Smooth muscle cell of the brain vasculature (primary cell): ENCODE measurements around the gene H2AZ1.

Source experiments
- DNase-seq: peaks from one replicate; pipeline ENCODE4 v3.0.0-alpha.2; 2012; ENCODE audit warnings: low read depth, low spot score

H2AZ1 gene

DNA sequence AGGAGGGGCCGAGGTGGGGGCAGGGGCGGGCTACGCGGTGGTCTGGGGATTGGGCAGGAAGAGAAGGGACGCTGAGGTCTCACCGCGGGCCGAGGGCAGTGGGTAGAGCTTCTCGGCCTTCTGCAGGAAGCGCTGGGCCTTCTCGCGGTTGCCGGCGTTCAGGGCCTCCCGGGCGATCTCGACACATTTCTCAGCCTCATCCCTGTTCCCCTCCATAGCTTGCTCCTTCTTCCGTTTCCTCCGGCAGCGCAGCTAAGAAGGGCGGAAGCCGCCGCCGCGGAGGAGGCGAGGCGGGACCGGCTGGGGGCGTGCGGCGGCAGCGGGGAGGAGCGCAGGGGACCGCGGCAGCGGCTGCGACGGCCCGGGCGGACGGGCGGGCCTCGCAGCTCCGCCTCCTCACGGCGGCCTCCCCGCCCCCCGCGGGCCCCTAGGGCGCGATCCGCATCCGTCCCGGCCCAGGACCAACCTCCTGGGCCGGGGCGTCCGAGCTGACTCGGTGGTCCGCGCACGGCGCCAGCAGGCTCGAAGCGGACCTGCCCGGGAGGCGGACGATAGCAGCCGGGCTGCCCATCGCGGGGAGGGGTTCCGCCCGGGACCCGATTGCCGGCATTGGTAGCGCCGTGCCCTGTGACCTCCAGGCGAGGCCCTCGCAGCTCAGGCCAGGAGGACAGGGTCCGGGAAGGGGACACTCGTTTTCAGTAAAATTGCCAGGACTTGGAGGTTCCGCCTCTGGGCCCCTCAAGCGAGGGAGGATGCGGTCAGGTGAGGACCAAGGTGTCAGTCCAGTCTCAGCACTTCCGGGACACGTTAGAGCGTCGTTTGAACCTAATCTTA lies 3.5 kb downstream of the H2AZ1 start, which contains the start of gene DNAJB14:
DNAJB14 (minus strand) TSS at position 263 of the 834 bp plus-strand sequence; CDS start at position 216, 47 bp downstream.
- DNase-seq, result no peak

DNA sequence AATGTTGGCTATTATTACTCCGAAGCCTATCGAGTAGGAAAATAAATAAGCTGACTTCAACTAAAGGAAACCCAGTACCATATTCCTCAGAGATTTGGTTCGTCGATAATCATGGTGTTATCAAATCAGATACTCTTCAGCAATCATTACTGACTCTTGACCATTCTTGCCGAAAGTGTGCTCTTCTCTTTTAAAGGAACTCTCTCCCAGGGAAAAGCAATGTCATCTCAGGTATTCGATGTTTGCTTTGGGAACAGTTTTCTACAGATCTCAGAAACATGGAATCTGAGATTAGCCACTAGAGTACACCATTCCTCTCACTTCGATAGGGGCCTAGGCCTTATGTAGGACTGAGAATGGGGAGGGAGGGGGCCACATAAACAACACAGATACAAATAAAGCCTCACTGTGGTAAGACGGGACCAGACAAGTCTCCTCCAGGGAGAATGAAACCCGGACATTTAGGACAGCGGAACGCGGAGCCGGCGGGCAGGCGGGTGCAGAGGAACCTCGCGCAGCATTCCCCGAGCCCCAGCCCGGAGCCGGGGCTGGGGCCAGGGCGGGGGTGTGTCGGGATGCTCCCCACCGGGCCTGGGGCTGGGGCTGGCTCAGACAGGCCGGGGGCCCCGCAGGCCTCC lies 4.2 kb downstream of the H2AZ1 start:
- DNase-seq, result no peak

- DNase-seq, result no peak
These were observed 6.1 kb downstream of the H2AZ1 start for GRCh38 chr4:99943904-99944437.

DNA sequence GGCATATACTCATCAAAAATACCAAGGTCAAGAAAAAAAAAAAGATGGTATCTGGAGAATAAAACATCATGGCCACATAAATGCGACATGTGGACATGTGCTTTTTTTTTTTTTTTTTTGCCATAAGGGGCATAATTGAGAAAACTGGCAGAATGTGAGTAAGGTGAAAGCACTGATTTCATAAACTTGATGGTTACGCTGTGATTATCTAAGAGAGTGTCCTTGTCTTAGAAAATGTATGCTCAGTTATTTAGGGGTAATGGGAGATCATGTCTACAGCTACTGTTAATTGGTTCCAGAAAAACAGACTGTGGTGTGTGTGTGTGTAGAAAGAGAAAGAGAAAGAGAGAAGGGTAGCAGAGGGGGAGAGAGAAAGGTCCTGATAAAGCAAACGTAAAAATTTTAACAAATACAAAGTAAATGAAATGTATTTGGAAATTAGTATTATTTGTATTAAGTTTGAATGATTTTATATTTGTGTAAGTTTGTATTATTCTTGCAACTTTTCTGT lies 11.8 kb downstream of the H2AZ1 start:
- DNase-seq, result no peak

DNA sequence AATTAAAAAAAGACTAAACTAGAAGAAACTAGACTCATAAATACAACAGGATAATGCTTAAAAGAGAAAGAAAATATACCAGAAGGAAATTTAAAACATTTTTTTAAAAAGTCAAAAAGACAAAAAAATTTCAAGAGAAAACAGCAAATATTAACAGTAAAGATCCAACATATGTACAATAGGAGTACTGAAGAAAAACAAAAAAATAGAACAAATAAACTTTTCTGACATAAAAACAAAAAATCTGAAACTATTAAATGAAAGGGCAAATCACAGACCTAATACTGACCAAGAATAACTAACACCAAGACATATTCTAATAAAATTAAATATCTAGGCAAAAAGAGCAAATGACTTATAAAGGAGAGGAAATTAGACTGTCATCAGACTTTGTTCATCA lies 15.2 kb downstream of the H2AZ1 start:
- DNase-seq, result no peak

DNA sequence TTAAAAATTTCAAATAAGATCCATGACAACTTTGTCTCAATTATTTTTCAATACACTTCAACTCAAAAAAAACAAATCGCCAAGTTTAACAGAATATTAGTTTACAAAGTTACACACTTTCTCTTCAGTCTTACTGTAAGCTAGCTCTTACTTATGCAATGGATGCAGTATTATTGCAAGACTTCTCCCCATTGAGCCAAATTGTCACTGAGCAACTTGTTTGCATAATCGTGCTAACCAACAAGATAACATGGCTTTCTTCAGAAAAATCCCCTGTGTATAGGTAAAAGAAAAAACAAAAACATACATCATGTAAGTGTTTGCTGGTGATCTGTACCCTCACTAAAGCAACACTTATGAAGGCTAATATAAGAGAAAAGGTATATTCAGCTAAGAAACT lies 22.5 kb downstream of the H2AZ1 start:
- no peak for DNase-seq

DNA sequence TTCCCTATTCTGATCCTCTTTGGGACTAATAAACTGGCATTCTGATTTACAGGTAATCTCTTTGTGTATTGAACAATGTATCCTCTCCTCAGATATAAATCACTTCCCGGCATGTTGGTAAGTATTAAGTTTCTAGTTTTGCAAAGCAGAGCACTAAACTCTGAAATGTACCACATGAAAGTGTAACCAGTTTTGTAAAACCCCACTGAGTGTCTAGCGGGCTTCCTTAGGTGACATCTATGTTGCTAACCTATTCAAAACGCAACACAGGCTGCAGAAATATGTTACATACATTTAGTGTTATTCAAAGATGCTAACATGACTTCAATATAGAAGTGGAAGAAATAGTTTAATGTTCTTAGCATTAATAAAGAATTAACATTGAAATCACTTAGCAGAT lies 28.9 kb downstream of the H2AZ1 start:
- no peak for DNase-seq

DNA sequence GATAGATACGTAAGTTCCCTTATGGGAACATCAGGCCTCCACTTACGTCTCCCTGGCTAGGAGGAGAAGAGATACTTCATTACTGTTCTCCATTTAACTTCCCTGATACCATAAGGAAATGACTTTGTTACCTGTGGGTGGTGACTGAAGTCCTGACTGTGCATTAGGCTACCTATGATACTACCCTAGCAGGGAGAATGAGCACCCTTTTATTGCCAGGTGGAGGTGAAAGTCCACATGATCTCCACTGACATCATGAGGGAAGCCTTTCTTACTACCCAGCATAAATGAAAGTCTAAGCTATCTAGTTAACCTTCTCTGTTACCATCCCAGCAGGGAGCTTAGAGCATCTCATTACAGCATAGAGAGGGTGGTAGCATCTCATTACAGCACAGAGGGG lies 31.4 kb downstream of the H2AZ1 start:
- no peak for DNase-seq

GRCh38 chr4:99917575-99917974 lies 32.5 kb downstream of the H2AZ1 start:
- DNase-seq, result no peak

DNA sequence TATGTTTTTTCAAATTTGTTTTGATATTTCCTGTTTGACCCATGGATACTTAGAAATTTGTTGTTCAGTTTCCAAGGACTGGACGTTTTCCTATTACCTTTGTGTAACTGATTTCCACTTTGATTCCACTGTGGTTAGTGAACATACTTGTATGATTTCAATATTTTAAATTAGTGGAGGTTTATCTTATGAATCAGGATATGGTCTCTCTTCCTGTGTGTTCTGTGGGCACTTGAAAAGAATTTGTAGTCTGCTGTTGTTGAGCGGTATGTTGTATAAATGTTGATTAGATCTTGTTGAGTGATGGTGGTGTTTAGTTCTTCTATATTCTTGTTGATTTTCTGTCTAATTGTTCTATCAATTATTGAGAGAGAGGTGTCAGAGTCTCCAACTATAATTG lies 34.6 kb downstream of the H2AZ1 start:
- DNase-seq, result no peak
